HAP-1 (cell line): ENCODE measurements around the gene TIAM1.
A peak's percentile ranks its signal among the peaks of the same experiment; 100 is the strongest.

Source experiments
- DNase-seq, 2 experiments: peaks; one replicate each; pipeline ENCODE4 v3.0.0-alpha.2; 2016 to 2020; ENCODE audit warnings: low spot score in 2 of 2
- H3K27me3 ChIP-seq: fragments of 250-450 bp; sonication (Bioruptor Pico); 2 replicates; pipeline ENCODE4 v1.5.1; 2020; ENCODE audit warnings: low read depth, mild to moderate bottlenecking, moderate library complexity
- H3K36me3 ChIP-seq: fragments of 250-450 bp; sonication (Bioruptor Pico); replicated peaks from 2 replicates; pipeline ENCODE4 v1.5.1; 2020; ENCODE audit warnings: mild to moderate bottlenecking
- H3K4me1 ChIP-seq: fragments of 250-450 bp; sonication (Bioruptor Pico); 2 replicates; pipeline ENCODE4 v1.5.1; 2020; ENCODE audit warnings: mild to moderate bottlenecking
- H3K4me3 ChIP-seq: fragments of 250-450 bp; sonication (Bioruptor Pico); 2 replicates; pipeline ENCODE4 v1.5.1; 2020; ENCODE audit warnings: mild to moderate bottlenecking, moderate library complexity
- H3K9me3 ChIP-seq: fragments of 250-450 bp; sonication (Bioruptor Pico); 2 replicates; pipeline ENCODE4 v1.5.1; 2020; ENCODE audit warnings: mild to moderate bottlenecking, moderate library complexity
- in situ Hi-C: fragments of 300-500 bp; cut with MboI; formaldehyde crosslinking; loops from 3 replicates; pipeline ENCODE4 v1.14.3; 2020; ENCODE audit warnings: low sequenced_read_pairs, inconsistent platforms, mixed read lengths

TIAM1 gene

DNA sequence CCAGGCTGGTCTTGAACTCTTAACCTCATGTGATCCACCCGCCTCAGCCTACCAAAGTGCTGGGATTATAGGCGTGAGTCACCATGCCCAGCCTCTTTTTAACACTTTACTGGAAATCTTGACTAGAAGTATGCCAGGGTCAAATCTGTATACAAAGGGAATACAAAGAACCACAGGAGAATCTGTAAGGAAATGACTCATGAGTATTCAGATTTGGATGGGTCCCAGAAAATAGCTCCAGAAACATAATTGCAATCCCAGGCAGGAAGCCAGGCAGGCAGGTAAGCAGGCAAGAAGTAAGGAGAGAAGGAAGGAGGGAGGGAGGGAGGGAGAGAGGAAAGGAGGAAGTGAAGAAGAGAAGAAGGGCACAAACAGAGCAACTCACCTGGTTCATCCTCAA, 22.8 kb upstream of the TIAM1 start:
- no peak overlapping the region for H3K4me3 ChIP-seq
- in situ Hi-C loops = no loop called here
- H3K36me3 ChIP-seq = no peaks in the 10 kb centered on the region
- no peak for DNase-seq
- H3K9me3 ChIP-seq = no peaks in the 10 kb centered on the region
- H3K4me1 ChIP-seq = no peaks in the 10 kb centered on the region
- H3K27me3 ChIP-seq = no peaks in the 10 kb centered on the region

- no peak for DNase-seq
- no peaks in the 10 kb centered on the region for H3K4me1 ChIP-seq
- H3K36me3 ChIP-seq = no peaks in the 10 kb centered on the region
- no peaks in the 10 kb centered on the region for H3K27me3 ChIP-seq
- H3K4me3 ChIP-seq = no peak overlapping the region
- H3K9me3 ChIP-seq = no peaks in the 10 kb centered on the region
- in situ Hi-C loops = no loop called here
Observed at GRCh38 chr21:31364253-31364945, 20.3 kb upstream of the TIAM1 start.

DNA sequence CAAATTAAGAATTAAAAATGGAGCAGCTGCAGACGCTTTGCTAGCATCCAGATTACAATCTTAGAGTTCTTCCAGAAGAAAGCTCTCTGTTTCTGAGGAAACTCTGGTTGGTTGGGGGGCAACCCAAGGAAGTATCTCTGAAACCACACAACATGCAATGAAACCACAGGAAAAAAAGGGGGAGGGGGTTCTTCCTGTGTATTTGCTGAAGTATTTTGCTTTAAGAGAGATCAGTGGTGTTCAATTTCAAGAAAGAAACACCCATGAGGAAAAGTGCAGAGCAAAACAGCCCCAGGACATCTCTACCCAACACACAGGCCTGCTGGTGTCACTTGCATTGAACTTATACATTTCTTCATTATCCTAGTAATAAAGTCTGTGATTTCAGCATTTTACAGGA, 19.7 kb upstream of the TIAM1 start:
- Histone ChIP-seq H3K9me3 (no peaks in the 10 kb centered on the region), H3K4me3 (no peak overlapping the region), H3K27me3 (no peaks in the 10 kb centered on the region), H3K4me1 (no peaks in the 10 kb centered on the region), H3K36me3 (no peaks in the 10 kb centered on the region)
- in situ Hi-C loops = no loop called here
- no peak for DNase-seq

DNA sequence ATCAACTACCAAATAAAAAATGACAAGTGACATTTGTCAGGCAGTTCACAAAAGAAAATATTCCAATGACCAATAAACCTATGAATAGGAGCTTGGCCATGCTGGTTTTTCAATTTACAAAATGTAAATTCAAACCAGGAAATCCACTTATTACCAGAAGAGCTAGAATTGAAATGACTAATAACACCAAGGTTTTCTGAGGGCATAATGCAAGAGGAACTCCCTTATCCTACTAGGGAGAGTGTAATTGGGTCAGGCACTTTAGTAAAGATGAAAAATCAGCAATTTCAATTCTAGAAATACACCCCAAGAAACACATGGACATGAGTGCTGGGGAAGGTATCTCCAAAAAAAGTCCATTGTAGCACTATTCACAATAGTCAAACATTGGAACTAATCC, 16.7 kb upstream of the TIAM1 start:
- Histone ChIP-seq H3K36me3 (no peaks in the 10 kb centered on the region), H3K4me3 (no peak overlapping the region), H3K4me1 (no peaks in the 10 kb centered on the region), H3K27me3 (no peaks in the 10 kb centered on the region), H3K9me3 (no peaks in the 10 kb centered on the region)
- DNase-seq = no peak
- in situ Hi-C loops = no loop called here

GRCh38 chr21:31358158-31358557, 14.1 kb upstream of the TIAM1 start:
- no peaks in the 10 kb centered on the region for H3K9me3 ChIP-seq
- no peaks in the 10 kb centered on the region for H3K36me3 ChIP-seq
- H3K4me1 ChIP-seq = no peaks in the 10 kb centered on the region
- H3K4me3 ChIP-seq = no peak overlapping the region
- no peaks in the 10 kb centered on the region for H3K27me3 ChIP-seq
- DNase-seq = no peak
- in situ Hi-C loops = no loop called here

GRCh38 chr21:31356440-31356839, 12.4 kb upstream of the TIAM1 start:
- in situ Hi-C loops = no loop called here
- no peak for DNase-seq
- no peaks in the 10 kb centered on the region for H3K36me3 ChIP-seq
- no peaks in the 10 kb centered on the region for H3K9me3 ChIP-seq
- H3K27me3 ChIP-seq = no peaks in the 10 kb centered on the region
- no peaks in the 10 kb centered on the region for H3K4me1 ChIP-seq
- H3K4me3 ChIP-seq = no peak overlapping the region

DNA sequence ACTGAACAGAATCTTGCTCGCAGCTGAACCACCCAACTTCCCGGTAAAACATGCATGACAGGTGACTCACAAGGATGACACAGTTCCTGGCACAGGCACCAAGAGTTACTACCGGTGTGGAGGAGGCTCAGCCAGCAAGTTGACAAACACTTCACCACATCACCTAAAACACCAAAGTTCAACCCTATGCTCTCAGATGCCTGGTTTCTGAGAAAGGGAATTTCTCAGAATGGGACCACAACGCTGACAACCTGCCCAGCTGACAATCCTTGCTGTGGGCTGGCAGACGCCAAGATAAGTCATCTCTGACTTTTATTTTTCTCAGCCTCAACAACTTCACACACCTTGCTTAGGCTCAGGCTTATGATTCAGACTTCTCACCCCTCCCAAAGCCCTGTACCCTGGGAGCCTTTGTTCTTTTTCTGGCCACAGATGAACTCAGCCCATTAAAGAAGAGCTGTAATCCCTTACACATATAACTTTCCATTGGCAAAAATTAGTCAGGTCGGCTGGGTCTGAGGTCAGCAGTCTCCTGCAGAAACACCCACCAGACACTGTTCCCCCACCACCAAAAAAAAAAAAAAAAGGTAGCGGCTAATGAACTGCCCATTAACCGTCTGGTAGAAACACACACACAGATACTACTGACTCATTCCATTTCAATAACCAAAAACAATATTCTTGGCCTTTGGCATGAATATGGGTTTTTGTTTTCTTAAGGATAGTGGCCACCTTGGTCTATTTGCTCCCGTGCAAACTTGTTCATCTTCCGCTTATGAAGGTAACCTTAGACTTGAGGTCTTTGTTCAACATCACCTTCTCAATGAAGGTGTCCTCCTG, 10.8 kb upstream of the TIAM1 start:
- in situ Hi-C loops = no loop called here
- no peak overlapping the region for H3K4me3 ChIP-seq
- no peak for DNase-seq
- no peaks in the 10 kb centered on the region for H3K9me3 ChIP-seq
- H3K36me3 ChIP-seq = no peaks in the 10 kb centered on the region
- H3K4me1 ChIP-seq = no peaks in the 10 kb centered on the region
- H3K27me3 ChIP-seq = no peaks in the 10 kb centered on the region

DNA sequence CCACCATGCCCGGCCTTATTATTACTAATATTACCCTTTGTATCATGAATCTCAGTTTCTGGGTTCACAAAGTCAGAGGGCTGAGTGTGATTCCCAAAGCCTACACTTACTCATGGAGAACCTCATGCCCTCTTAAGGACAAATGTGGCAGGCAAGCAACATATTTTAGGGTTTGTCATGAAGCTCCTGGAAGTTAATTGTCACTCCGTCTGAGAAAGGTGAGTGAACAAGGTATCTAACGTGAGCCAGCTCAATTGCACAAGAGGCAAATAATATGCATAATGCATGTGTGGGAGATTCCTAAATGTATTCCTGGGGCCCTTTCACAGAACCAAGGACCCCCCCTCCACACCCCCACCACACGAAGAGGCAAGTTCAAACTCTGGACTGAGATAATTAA, 10.1 kb upstream of the TIAM1 start:
- in situ Hi-C loops = no loop called here

GRCh38 chr21:31352836-31353235, 8.8 kb upstream of the TIAM1 start:
- Histone ChIP-seq H3K4me1 (no peaks in the 10 kb centered on the region), H3K27me3 (no peaks in the 10 kb centered on the region), H3K9me3 (no peaks in the 10 kb centered on the region), H3K36me3 (no peaks in the 10 kb centered on the region), H3K4me3 (no peak overlapping the region)
- in situ Hi-C loops = no loop called here
- no peak for DNase-seq

More for the DNA sequence above, 10.1 kb upstream of the TIAM1 start:
- Histone ChIP-seq H3K4me1 (no peaks in the 10 kb centered on the region), H3K36me3 (no peaks in the 10 kb centered on the region), H3K4me3 (no peak overlapping the region), H3K9me3 (no peaks in the 10 kb centered on the region), H3K27me3 (no peaks in the 10 kb centered on the region)
- no peak for DNase-seq

DNA sequence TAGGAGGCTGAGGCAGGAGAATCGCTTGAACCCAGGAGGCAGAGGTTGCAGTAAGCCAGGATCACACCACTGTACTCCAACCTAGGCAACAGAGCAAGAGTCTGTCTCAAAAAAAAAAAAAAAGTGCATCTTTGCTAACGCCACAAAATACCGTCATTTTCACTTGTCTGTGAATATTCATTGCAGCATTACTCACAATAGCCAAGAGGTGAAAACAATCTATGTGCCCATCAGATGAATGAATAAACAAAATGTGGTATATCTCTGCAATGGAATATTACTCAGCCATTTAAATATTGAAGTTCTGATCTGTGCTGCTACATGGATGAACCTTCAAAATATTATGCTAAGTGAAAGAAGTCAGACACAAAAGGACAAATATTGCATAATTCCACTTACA, 7.9 kb upstream of the TIAM1 start:
- Histone ChIP-seq H3K9me3 (no peaks in the 10 kb centered on the region), H3K4me1 (no peaks in the 10 kb centered on the region), H3K4me3 (no peak overlapping the region), H3K36me3 (no peaks in the 10 kb centered on the region), H3K27me3 (no peaks in the 10 kb centered on the region; the same call in 1 of the 2 replicates)
- in situ Hi-C loops = no loop called here
- DNase-seq = no peak

DNA sequence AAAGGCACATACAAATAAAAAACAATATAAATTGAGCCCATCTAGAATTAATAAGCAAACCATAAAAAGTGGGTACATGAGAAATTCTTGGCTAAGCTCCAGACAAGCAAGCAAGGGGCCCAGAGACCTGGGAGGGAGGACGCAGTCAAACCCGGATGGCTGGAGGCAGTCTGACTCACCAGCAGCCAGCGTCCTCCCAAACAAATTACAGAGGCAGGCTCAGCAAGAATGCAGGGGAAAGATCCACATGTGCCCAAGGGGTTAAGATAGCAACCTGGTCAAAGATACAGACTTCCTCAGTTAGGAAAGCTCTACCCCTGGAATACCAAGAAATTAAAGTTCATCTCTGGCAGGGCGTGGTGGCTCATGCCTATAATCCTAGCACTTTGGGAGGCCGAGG, 7.4 kb upstream of the TIAM1 start:
- no peaks in the 10 kb centered on the region for H3K36me3 ChIP-seq
- no peak for DNase-seq
- H3K4me1 ChIP-seq = no peaks in the 10 kb centered on the region
- H3K27me3 ChIP-seq = no peaks in the 10 kb centered on the region; the same call in 1 of the 2 replicates
- in situ Hi-C loops = no loop called here
- no peaks in the 10 kb centered on the region for H3K9me3 ChIP-seq
- H3K4me3 ChIP-seq = no peak overlapping the region

DNA sequence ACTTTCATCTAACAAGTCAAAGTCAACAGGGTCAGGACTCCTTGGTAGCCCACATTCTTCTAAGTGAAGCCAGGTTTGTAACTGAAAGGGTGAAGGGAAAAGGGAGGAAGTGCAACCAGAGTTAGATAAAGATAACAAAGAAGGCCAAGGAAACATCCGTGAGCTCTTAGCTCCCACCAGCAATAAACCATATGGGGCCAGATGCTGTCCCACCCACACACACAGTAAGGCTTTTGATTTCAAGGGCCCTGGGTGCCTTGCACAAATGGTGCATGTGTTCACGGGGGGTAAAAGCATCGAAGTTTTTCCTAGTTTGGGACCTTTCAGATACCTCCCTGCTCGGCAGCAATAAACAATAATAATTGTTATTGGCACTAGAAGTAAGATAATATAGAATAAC, 5.1 kb upstream of the TIAM1 start:
- Histone ChIP-seq H3K4me3 (no peak overlapping the region), H3K36me3 (no peaks in the 10 kb centered on the region), H3K4me1 (no peaks in the 10 kb centered on the region), H3K27me3 (peaks cover 2% of the 10 kb centered on the region), H3K9me3 (no peaks in the 10 kb centered on the region)
- in situ Hi-C loops = loop anchor here (10.0 kb wide), 1 partner anchor 256 kb away; no protein-coding TSS in a partner anchor
- no peak for DNase-seq

DNA sequence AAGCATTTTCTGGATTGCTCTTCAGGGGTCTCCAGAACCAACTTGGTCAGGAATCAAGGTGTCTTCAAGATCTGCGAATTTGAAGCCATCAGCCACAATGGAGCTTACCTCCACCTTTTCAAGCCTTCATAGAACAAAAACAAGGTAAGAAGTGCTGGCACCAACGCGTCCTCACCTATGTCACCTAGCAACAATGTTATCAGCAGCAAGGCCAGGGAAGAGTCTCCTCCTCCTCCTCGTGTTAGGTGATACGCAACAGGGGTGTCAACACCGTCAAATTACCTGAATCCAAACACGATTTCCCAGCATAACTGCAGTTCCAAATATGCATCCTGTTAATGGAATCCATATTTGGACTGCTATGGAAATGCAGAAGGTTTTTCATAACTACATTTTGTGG, 4.1 kb upstream of the TIAM1 start:
- Histone ChIP-seq H3K4me3 (no peak overlapping the region), H3K36me3 (no peaks in the 10 kb centered on the region), H3K9me3 (no peaks in the 10 kb centered on the region), H3K4me1 (no peaks in the 10 kb centered on the region), H3K27me3 (peaks cover 7% of the 10 kb centered on the region)
- no peak for DNase-seq
- in situ Hi-C loops = loop anchor here (10.0 kb wide), 1 partner anchor 257 kb away; no protein-coding TSS in a partner anchor

GRCh38 chr21:31347435-31348032, 3.5 kb upstream of the TIAM1 start:
- Histone ChIP-seq H3K36me3 (no peaks in the 10 kb centered on the region), H3K27me3 (peaks cover 14% of the 10 kb centered on the region), H3K4me1 (no peaks in the 10 kb centered on the region), H3K9me3 (no peaks in the 10 kb centered on the region), H3K4me3 (no peak overlapping the region)
- DNase-seq = peak; percentile 19 to 35
- in situ Hi-C loops = loop anchor here (10.0 kb wide), 1 partner anchor 257 kb away; no protein-coding TSS in a partner anchor
